ENCODE data around the gene SERPINA10. TPM values are rescaled to one million over a fixed set of nuclear protein-coding genes. Genes with fewer than 3 reads are reported as not detected.

The SERPINA10 gene
- total and polyA plus RNA-seq, 2 of the 13 experiments (the other 11 are each of a cell fraction or from before 2014, with no cell fraction given), result 20.1 to 20.2 TPM

GRCh38 chr14:94292872-94293577 is at the start of gene SERPINA10 (continued):
- TF ChIP-seq ZNF343 (CRISPR knock-in tag; IDR thresholded peaks at IDR 0.05) (peak; percentile 21; the same call in 1 of the 2 replicates), E2F1 (CRISPR knock-in tag; IDR thresholded peaks at IDR 0.05) (peak; percentile 62; the same call in 1 of the 2 replicates), ZNF883 (CRISPR knock-in tag; IDR thresholded peaks at IDR 0.05; ENCODE audit: not compliant biosample characterization) (no peak), SP4 (CRISPR knock-in tag; IDR thresholded peaks at IDR 0.05) (0 out of 2 replicates have a peak, but pooled peaks have one; percentile 35), CERS6 (CRISPR knock-in tag; IDR thresholded peaks at IDR 0.05) (no peak), ATF1 (CRISPR knock-in tag; IDR thresholded peaks at IDR 0.05) (no peak), SKIL (CRISPR knock-in tag; IDR thresholded peaks at IDR 0.05; ENCODE audit: borderline replicate concordance) (no peak), LCORL (IDR thresholded peaks at IDR 0.05) (no peak), LCORL (CRISPR knock-in tag; IDR thresholded peaks at IDR 0.05) (peak; percentile 90), POLR2AphosphoS2 (IDR thresholded peaks at IDR 0.05; ENCODE audit: low read depth, low read length) (no peak), SETDB1 (CRISPR knock-in tag; IDR thresholded peaks at IDR 0.05; ENCODE audit: borderline replicate concordance) (no peak), FOXK1 (CRISPR knock-in tag; IDR thresholded peaks at IDR 0.05; ENCODE audit: borderline replicate concordance, low read depth) (no peak), ZNF589 (CRISPR knock-in tag; conservative IDR thresholded peaks at IDR 0.05) (no peak), ZMAT5 (CRISPR knock-in tag; IDR thresholded peaks at IDR 0.05; ENCODE audit: borderline replicate concordance, low read depth) (no peak), DNMT3B (CRISPR knock-in tag; conservative IDR thresholded peaks at IDR 0.05) (0 out of 2 replicates have a peak, but pooled peaks have one; percentile 55), KDM6A (CRISPR knock-in tag; IDR thresholded peaks at IDR 0.05; ENCODE audit: low read depth) (peak; percentile 96), ZNF839 (CRISPR knock-in tag; IDR thresholded peaks at IDR 0.05; ENCODE audit: borderline replicate concordance) (no peak)
- TF ChIP-seq, protein P1, sequence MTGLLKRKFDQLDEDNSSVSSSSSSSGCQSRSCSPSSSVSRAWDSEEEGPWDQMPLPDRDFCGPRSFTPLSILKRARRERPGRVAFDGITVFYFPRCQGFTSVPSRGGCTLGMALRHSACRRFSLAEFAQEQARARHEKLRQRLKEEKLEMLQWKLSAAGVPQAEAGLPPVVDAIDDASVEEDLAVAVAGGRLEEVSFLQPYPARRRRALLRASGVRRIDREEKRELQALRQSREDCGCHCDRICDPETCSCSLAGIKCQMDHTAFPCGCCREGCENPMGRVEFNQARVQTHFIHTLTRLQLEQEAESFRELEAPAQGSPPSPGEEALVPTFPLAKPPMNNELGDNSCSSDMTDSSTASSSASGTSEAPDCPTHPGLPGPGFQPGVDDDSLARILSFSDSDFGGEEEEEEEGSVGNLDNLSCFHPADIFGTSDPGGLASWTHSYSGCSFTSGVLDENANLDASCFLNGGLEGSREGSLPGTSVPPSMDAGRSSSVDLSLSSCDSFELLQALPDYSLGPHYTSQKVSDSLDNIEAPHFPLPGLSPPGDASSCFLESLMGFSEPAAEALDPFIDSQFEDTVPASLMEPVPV (CRISPR knock-in tag; IDR thresholded peaks at IDR 0.05), result no peak; the same call in 1 of the 2 replicates
- TF ChIP-seq, protein P2, sequence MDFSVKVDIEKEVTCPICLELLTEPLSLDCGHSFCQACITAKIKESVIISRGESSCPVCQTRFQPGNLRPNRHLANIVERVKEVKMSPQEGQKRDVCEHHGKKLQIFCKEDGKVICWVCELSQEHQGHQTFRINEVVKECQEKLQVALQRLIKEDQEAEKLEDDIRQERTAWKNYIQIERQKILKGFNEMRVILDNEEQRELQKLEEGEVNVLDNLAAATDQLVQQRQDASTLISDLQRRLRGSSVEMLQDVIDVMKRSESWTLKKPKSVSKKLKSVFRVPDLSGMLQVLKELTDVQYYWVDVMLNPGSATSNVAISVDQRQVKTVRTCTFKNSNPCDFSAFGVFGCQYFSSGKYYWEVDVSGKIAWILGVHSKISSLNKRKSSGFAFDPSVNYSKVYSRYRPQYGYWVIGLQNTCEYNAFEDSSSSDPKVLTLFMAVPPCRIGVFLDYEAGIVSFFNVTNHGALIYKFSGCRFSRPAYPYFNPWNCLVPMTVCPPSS (IDR thresholded peaks at IDR 0.05), result no peak
- TF ChIP-seq, protein P3, sequence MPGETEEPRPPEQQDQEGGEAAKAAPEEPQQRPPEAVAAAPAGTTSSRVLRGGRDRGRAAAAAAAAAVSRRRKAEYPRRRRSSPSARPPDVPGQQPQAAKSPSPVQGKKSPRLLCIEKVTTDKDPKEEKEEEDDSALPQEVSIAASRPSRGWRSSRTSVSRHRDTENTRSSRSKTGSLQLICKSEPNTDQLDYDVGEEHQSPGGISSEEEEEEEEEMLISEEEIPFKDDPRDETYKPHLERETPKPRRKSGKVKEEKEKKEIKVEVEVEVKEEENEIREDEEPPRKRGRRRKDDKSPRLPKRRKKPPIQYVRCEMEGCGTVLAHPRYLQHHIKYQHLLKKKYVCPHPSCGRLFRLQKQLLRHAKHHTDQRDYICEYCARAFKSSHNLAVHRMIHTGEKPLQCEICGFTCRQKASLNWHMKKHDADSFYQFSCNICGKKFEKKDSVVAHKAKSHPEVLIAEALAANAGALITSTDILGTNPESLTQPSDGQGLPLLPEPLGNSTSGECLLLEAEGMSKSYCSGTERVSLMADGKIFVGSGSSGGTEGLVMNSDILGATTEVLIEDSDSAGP (CRISPR knock-in tag; IDR thresholded peaks at IDR 0.05; ENCODE audit: borderline replicate concordance), result no peak; the same call in 1 of the 2 replicates

Data from HepG2 (cell line).